Metanephros (tissue), 1 donor: ENCODE results near the gene CYP2C18. TPM values are rescaled to one million over a fixed set of nuclear protein-coding genes. Genes with fewer than 3 reads are reported as not detected.

Experiments used
- total RNA-seq: library from RNA; depleted of rRNA; stranded (reverse); fragments of >200 nt; gene quantifications from one replicate; pipeline ENCODE4 v1.2.3, GENCODE V29; 2014

The CYP2C18 gene
- total RNA-seq = 0.29 TPM

GRCh38 chr10:94683214-94684054 lies at the start of gene CYP2C18:
CYP2C18 (plus strand) TSS chr10:94683729; CDS start chr10:94683820, 91 bp downstream.

GRCh38 chr10:94762393-94762792 lies 78.9 kb downstream of the CYP2C18 start, which contains the start of gene CYP2C19:
CYP2C19 (plus strand) TSS chr10:94762681; CDS start chr10:94762706, 25 bp downstream.

Other genes starting within 250 kb of the CYP2C18 start
- 72.1 TPM for gene HELLS, start 137.9 kb upstream of the CYP2C18 start, total RNA-seq
- 0.18 TPM for gene CYP2C19, start 79.0 kb downstream of the CYP2C18 start, total RNA-seq